Caco-2 (cell line): Measurements from ENCODE around the gene TEAD2. TPM values are rescaled to one million over a fixed set of nuclear protein-coding genes. Genes with fewer than 3 reads are reported as not detected.
A peak's percentile ranks its signal among the peaks of the same experiment; 100 is the strongest.

Experiments
- BruUV-seq: library from RNA; stranded (reverse); fragments of 400-500 nt; replicated peaks from 2 replicates; lab custom pipeline; 2021; lab: Mats Ljungman, UMichigan
- CTCF ChIA-PET: fragments of 300-600 bp; sonication (Branson Sonifier 250); formaldehyde crosslinking; loops from one replicate; lab custom pipeline; 2022; ENCODE audit warnings: antibody characterized with exemption; lab: Charles Lee
- POLR2A ChIA-PET: fragments of 300-600 bp; sonication (Branson Sonifier 250); formaldehyde crosslinking; loops from one replicate; lab custom pipeline; 2022; ENCODE audit warnings: antibody characterized with exemption; lab: Charles Lee
- DNase-seq, 2 experiments: peaks; one replicate each; pipeline versions ENCODE4 v3.0.0 to v3.0.0-alpha.2; 2020 to 2022
- H3K27me3 ChIP-seq: replicated peaks from 2 replicates; pipeline ENCODE4 v1.6.0; 2011; ENCODE audit warnings: low read length; ENCODE audit not compliant: control insufficient read depth, insufficient read depth
- H3K36me3 ChIP-seq: 2 replicates; pipeline ENCODE4 v1.5.1; 2011; ENCODE audit warnings: low read length; ENCODE audit not compliant: control insufficient read depth, insufficient read depth
- H3K4me1 ChIP-seq: fragments of 250-450 bp; sonication (Bioruptor Pico); 2 replicates; pipeline ENCODE4 v1.5.1; 2020; ENCODE audit warnings: mild to moderate bottlenecking
- H3K4me3 ChIP-seq: 2 replicates; pipeline ENCODE4 v1.5.1; 2011; ENCODE audit warnings: low read depth, mild to moderate bottlenecking, control low read depth, low read length
- H3K9me3 ChIP-seq: fragments of 250-450 bp; sonication (Bioruptor Pico); 2 replicates; pipeline ENCODE4 v1.5.1; 2020; ENCODE audit warnings: mild to moderate bottlenecking, moderate library complexity
- H3K27ac Mint-ChIP-seq: one replicate; pipeline ENCODE4 v1.8.0; 2022; ENCODE audit warnings: mixed read lengths; ENCODE audit not compliant: unreplicated experiment
- H3K27me3 Mint-ChIP-seq: one replicate; pipeline ENCODE4 v1.8.0; 2022; ENCODE audit warnings: mixed read lengths; ENCODE audit not compliant: insufficient read depth, unreplicated experiment
- H3K36me3 Mint-ChIP-seq: one replicate; pipeline ENCODE4 v1.8.0; 2022; ENCODE audit warnings: mild to moderate bottlenecking, mixed read lengths; ENCODE audit not compliant: insufficient read depth, unreplicated experiment
- H3K4me1 Mint-ChIP-seq: one replicate; pipeline ENCODE4 v1.8.0; 2022; ENCODE audit warnings: low read depth, mixed read lengths; ENCODE audit not compliant: unreplicated experiment
- H3K4me3 Mint-ChIP-seq: one replicate; pipeline ENCODE4 v1.8.0; 2022; ENCODE audit warnings: mild to moderate bottlenecking, moderate library complexity, mixed read lengths; ENCODE audit not compliant: unreplicated experiment
- H3K9me3 Mint-ChIP-seq: one replicate; pipeline ENCODE4 v1.8.0; 2022; ENCODE audit warnings: mixed read lengths; ENCODE audit not compliant: unreplicated experiment
- intact Hi-C: fragments of 100-400 bp; cut with micrococcal nuclease; formaldehyde crosslinking; loops from one replicate; pipeline ENCODE4 v1.10.0; 2022; ENCODE audit not compliant: unreplicated experiment
- total RNA-seq: library from RNA; stranded (reverse); gene quantifications from 2 replicates; pipeline ENCODE4 v1.2.3, GENCODE V29; 2022
- TF ChIP-seq, protein P1 (sequence below), 2 experiments: fragments of 200-600 bp in 1 of 2; IDR thresholded peaks; 1 replicate in 1 of 2; 2 replicates in 1 of 2; pipeline versions ENCODE4 v1.5.1 to v1.8.0; 2011 to 2022; ENCODE audit warnings: antibody characterized with exemption in 1 of 2, control low read depth in 1 of 2, inconsistent platforms in 1 of 2, low read depth in 1 of 2, low read length in 1 of 2, mild to moderate bottlenecking in 1 of 2, moderate library complexity in 1 of 2; ENCODE audit not compliant: insufficient read depth in 1 of 2, severe bottlenecking in 1 of 2, unreplicated experiment in 1 of 2

The TEAD2 gene
- total RNA-seq, 1 experiment from 2014 or later: 8.8 TPM

DNA sequence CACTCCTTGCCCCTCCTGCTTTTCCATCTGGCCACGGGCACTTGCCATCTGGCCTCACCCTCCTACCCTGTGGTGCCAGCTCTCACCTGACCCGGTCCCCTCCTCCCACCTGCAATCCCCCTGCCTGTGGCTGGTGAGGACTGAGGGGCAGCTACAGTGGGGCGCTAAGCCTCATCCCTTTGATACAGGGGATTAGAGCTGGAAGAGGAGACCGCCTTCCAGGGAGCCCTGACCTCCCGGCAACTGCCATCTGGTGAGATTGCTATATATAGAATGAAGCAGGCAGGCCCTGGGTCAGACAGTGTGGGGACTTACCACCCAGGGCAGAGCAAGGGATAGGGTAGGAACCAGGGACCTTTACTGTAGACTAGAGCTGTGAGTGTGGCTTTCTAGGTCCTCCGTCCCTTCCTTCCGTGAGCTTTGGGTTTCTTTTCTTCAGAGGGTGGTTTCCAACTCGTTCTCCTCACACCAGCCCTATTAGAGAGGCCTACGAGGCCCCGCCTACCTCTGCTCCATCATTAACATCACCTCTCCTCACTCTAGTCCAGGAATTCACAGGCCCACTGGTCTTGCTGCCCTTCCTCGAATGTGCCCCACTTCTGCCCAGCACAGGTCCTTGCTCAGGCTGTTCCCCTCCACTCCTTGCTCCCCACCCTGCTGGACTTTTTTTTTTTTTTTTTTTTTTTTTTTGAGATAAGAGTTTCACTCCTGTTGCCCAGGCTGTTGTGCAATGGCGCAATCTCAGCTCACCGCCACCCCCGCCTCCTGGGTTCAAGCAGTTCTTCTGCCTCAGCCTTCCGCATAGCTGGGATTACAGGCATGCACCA lies 33.6 kb upstream of the TEAD2 start:
- Histone ChIP-seq H3K27me3 (no peaks in the 10 kb centered on the region), H3K36me3 (no peaks in the 10 kb centered on the region), H3K9me3 (no peaks in the 10 kb centered on the region), H3K4me1 (peaks cover 28% of the 10 kb centered on the region), H3K4me3 (no peak overlapping the region)
- H3K27me3 Mint-ChIP-seq: peaks cover 3% of the 10 kb centered on the region
- no peak for DNase-seq
- intact Hi-C loops: no loop called here
- TF ChIP-seq, protein P1, sequence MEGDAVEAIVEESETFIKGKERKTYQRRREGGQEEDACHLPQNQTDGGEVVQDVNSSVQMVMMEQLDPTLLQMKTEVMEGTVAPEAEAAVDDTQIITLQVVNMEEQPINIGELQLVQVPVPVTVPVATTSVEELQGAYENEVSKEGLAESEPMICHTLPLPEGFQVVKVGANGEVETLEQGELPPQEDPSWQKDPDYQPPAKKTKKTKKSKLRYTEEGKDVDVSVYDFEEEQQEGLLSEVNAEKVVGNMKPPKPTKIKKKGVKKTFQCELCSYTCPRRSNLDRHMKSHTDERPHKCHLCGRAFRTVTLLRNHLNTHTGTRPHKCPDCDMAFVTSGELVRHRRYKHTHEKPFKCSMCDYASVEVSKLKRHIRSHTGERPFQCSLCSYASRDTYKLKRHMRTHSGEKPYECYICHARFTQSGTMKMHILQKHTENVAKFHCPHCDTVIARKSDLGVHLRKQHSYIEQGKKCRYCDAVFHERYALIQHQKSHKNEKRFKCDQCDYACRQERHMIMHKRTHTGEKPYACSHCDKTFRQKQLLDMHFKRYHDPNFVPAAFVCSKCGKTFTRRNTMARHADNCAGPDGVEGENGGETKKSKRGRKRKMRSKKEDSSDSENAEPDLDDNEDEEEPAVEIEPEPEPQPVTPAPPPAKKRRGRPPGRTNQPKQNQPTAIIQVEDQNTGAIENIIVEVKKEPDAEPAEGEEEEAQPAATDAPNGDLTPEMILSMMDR (IDR thresholded peaks at IDR 0.05; ENCODE audit: insufficient read depth in 1 of 2, low read depth in 1 of 2, low read length in 1 of 2, severe bottlenecking in 1 of 2, unreplicated experiment in 1 of 2): no peak
- H3K4me3 Mint-ChIP-seq: no peak overlapping the region
- H3K9me3 Mint-ChIP-seq: no peaks in the 10 kb centered on the region
- no peak overlapping the region for H3K27ac Mint-ChIP-seq
- no peaks in the 10 kb centered on the region for H3K36me3 Mint-ChIP-seq
- BruUV-seq: no TSS peak
- H3K4me1 Mint-ChIP-seq: peaks cover 20% of the 10 kb centered on the region
- POLR2A ChIA-PET: interaction anchor here (0.6 kb wide), 1 partner anchor 1967 kb away, joined by 5 read pairs; no protein-coding TSS in a partner anchor
- CTCF ChIA-PET: interaction anchor here (0.5 to 1.1 kb wide), 2 partner anchors 47 to 56 kb away, joined by 4 to 5 read pairs; partner anchors contain the start of gene PIH1D1

- H3K27me3 ChIP-seq: no peaks in the 10 kb centered on the region
- CTCF ChIA-PET: interaction anchor here (0.6 to 2.7 kb wide), 4 partner anchors 31 to 296 kb away, joined by 3 to 7 read pairs (median 4); partner anchors contain the start of gene TEAD2
- TF ChIP-seq, protein P1 (IDR thresholded peaks at IDR 0.05; ENCODE audit: insufficient read depth in 1 of 2, low read depth in 1 of 2, low read length in 1 of 2, severe bottlenecking in 1 of 2, unreplicated experiment in 1 of 2): no peak
- H3K36me3 ChIP-seq: no peaks in the 10 kb centered on the region
- no peak overlapping the region for H3K4me3 ChIP-seq
- Mint-ChIP-seq H3K27me3 (peaks cover 4% of the 10 kb centered on the region), H3K4me1 (peaks cover 23% of the 10 kb centered on the region), H3K9me3 (no peaks in the 10 kb centered on the region), H3K4me3 (no peak overlapping the region), H3K36me3 (no peaks in the 10 kb centered on the region), H3K27ac (no peak overlapping the region)
- H3K9me3 ChIP-seq: no peaks in the 10 kb centered on the region
- intact Hi-C loops: loop anchor here (2.0 kb wide), 1 partner anchor 177 kb away; no protein-coding TSS in a partner anchor
- DNase-seq: no peak
- peaks cover 18% of the 10 kb centered on the region for H3K4me1 ChIP-seq
- POLR2A ChIA-PET: no interaction called here
- no TSS peak for BruUV-seq
Measured at GRCh38 chr19:49393881-49394280, 31.7 kb upstream of the TEAD2 start.

- Histone ChIP-seq H3K9me3 (no peaks in the 10 kb centered on the region), H3K4me1 (no peaks in the 10 kb centered on the region), H3K27me3 (no peaks in the 10 kb centered on the region), H3K36me3 (no peaks in the 10 kb centered on the region), H3K4me3 (no peak overlapping the region)
- BruUV-seq: no TSS peak
- Mint-ChIP-seq H3K27me3 (peaks cover 7% of the 10 kb centered on the region), H3K9me3 (no peaks in the 10 kb centered on the region), H3K36me3 (peaks cover 7% of the 10 kb centered on the region), H3K4me1 (peaks cover 12% of the 10 kb centered on the region), H3K27ac (no peak overlapping the region), H3K4me3 (no peak overlapping the region)
- intact Hi-C loops: loop anchor here (1.0 to 2.0 kb wide), 2 partner anchors 52 to 179 kb away; no protein-coding TSS in a partner anchor
- peak; percentile 87 to 89 for DNase-seq
- TF ChIP-seq, protein P1 (IDR thresholded peaks at IDR 0.05; ENCODE audit: insufficient read depth in 1 of 2, low read depth in 1 of 2, low read length in 1 of 2, severe bottlenecking in 1 of 2, unreplicated experiment in 1 of 2): peak; percentile 94 to 95
- ChIA-PET POLR2A (no interaction called here), CTCF (interaction anchor here (0.6 to 1.5 kb wide), 10 partner anchors 13 to 237 kb away, joined by 3 to 8 read pairs (median 4); partner anchors contain the start of genes ALDH16A1 and HRC)
Measured at GRCh38 chr19:49391581-49392399, 29.6 kb upstream of the TEAD2 start.
